Urinary bladder (tissue), 4 donors: ENCODE measurements around the gene GLTPD2. TPM values are rescaled to one million over a fixed set of nuclear protein-coding genes. Genes with fewer than 3 reads are reported as not detected.
"Not testable (repeated sequence)": the region's sequence is repeated elsewhere in the genome, so short reads cannot be mapped to it uniquely, and the experiment has no call there.

ENCODE experiments used
- DNase-seq: peaks from one replicate; pipeline ENCODE4 v3.0.0-alpha.2; 2015; ENCODE audit errors: extremely low spot score
- H3K27ac ChIP-seq: one replicate; pipeline ENCODE4 v1.5.1; 2013; ENCODE audit warnings: low read depth, mild to moderate bottlenecking, moderate library complexity
- H3K36me3 ChIP-seq: one replicate; pipeline ENCODE4 v1.6.1; 2013; ENCODE audit warnings: mild to moderate bottlenecking, moderate library complexity; ENCODE audit not compliant: insufficient read depth
- H3K4me1 ChIP-seq: one replicate; pipeline ENCODE4 v1.6.1; 2013; ENCODE audit warnings: mild to moderate bottlenecking, moderate library complexity; ENCODE audit not compliant: insufficient read depth
- H3K4me3 ChIP-seq: one replicate; pipeline ENCODE4 v1.5.1; 2013; ENCODE audit warnings: low read depth, low read length
- WGBS: extraction: QIAGEN DNeasy Blood & Tissue Kit; methylation state at CpG from one replicate; pipeline ENCODE4 v1.1.7; 2013; 5-methylcytosine and 5-hydroxymethylcytosine counted together
- polyA plus RNA-seq: library from polyadenylated mRNA; stranded (reverse); fragments of 200-250 nt; gene quantifications from one replicate; pipeline ENCODE4 v1.2.3, GENCODE V29; 2013
- total RNA-seq: library from RNA; depleted of rRNA; stranded (reverse); fragments of >200 nt; gene quantifications from one replicate; pipeline ENCODE4 v1.2.3, GENCODE V29; 2014
- donor health status: healthy with polysubstance abuse.
- donor health status: healthy.

The GLTPD2 gene
- total and polyA plus RNA-seq, 2 donors, result 0.10 TPM; not detected in 1

GRCh38 chr17:4807605-4808377 is 19.0 kb downstream of the GLTPD2 start:
- 29% methylated on average over 32 of the region's 32 CpGs for WGBS
- no peaks in the 10 kb centered on the region for H3K36me3 ChIP-seq
- no peak overlapping the region for H3K27ac ChIP-seq
- no peak for DNase-seq
- H3K4me3 ChIP-seq, result peak overlapping the region; percentile 95
- no peaks in the 10 kb centered on the region for H3K4me1 ChIP-seq

- Histone ChIP-seq H3K4me1 (no peaks in the 10 kb centered on the region), H3K27ac (no peak overlapping the region), H3K36me3 (no peaks in the 10 kb centered on the region), H3K4me3 (no peak overlapping the region)
- WGBS, result 57% methylated on average over 6 of the region's 6 CpGs
- no peak for DNase-seq
Observed at GRCh38 chr17:4808378-4808767, 19.6 kb downstream of the GLTPD2 start.

GRCh38 chr17:4810696-4811290 is 22.0 kb downstream of the GLTPD2 start:
- H3K27ac ChIP-seq, result no peak overlapping the region
- H3K4me1 ChIP-seq, result no peaks in the 10 kb centered on the region
- WGBS, result 62% methylated on average over 13 of the region's 13 CpGs
- H3K36me3 ChIP-seq, result peaks cover 1% of the 10 kb centered on the region
- no peak for DNase-seq
- H3K4me3 ChIP-seq, result no peak overlapping the region

GRCh38 chr17:4811471-4811870 is 22.7 kb downstream of the GLTPD2 start:
- Histone ChIP-seq H3K4me1 (no peaks in the 10 kb centered on the region), H3K4me3 (no peak overlapping the region), H3K27ac (no peak overlapping the region), H3K36me3 (peaks cover 1% of the 10 kb centered on the region)
- no peak for DNase-seq
- WGBS, result 90% methylated on average over 12 of the region's 12 CpGs

GRCh38 chr17:4812690-4813089 is 23.9 kb downstream of the GLTPD2 start:
- no peaks in the 10 kb centered on the region for H3K4me1 ChIP-seq
- peaks cover 1% of the 10 kb centered on the region for H3K36me3 ChIP-seq
- H3K4me3 ChIP-seq, result no peak overlapping the region
- 88% methylated on average over 7 of the region's 7 CpGs for WGBS
- DNase-seq, result no peak
- H3K27ac ChIP-seq, result no peak overlapping the region

- no peak overlapping the region for H3K27ac ChIP-seq
- no peak overlapping the region for H3K4me3 ChIP-seq
- H3K4me1 ChIP-seq, result no peaks in the 10 kb centered on the region
- WGBS, result 81% methylated on average over 7 of the region's 7 CpGs
- H3K36me3 ChIP-seq, result peaks cover 1% of the 10 kb centered on the region
- DNase-seq, result no peak
Observed at GRCh38 chr17:4815043-4815675, 26.4 kb downstream of the GLTPD2 start.

GRCh38 chr17:4816826-4817225 is 28.1 kb downstream of the GLTPD2 start:
- Histone ChIP-seq H3K27ac (no peak overlapping the region), H3K36me3 (peaks cover 1% of the 10 kb centered on the region), H3K4me3 (no peak overlapping the region), H3K4me1 (no peaks in the 10 kb centered on the region)
- DNase-seq, result no peak
- WGBS, result 96% methylated on average over 13 of the region's 13 CpGs

- H3K36me3 ChIP-seq, result peaks cover 1% of the 10 kb centered on the region
- no peak overlapping the region for H3K4me3 ChIP-seq
- 76% methylated on average over 12 of the region's 12 CpGs for WGBS
- no peaks in the 10 kb centered on the region for H3K4me1 ChIP-seq
- H3K27ac ChIP-seq, result no peak overlapping the region
- DNase-seq, result no peak
Observed at GRCh38 chr17:4818276-4818675, 29.5 kb downstream of the GLTPD2 start.

- H3K36me3 ChIP-seq, result peaks cover 3% of the 10 kb centered on the region
- 72% methylated on average over 3 of the region's 3 CpGs for WGBS
- no peak overlapping the region for H3K4me3 ChIP-seq
- no peak for DNase-seq
- H3K27ac ChIP-seq, result no peak overlapping the region
- no peaks in the 10 kb centered on the region for H3K4me1 ChIP-seq
Observed at GRCh38 chr17:4822835-4823234, 34.1 kb downstream of the GLTPD2 start.

GRCh38 chr17:4823373-4824089 is 34.8 kb downstream of the GLTPD2 start:
- Histone ChIP-seq H3K27ac (no peak overlapping the region), H3K4me1 (no peaks in the 10 kb centered on the region), H3K36me3 (peaks cover 3% of the 10 kb centered on the region), H3K4me3 (no peak overlapping the region)
- DNase-seq, result no peak
- 77% methylated on average over 12 of the region's 12 CpGs for WGBS

GRCh38 chr17:4827399-4827798 is 38.6 kb downstream of the GLTPD2 start:
- WGBS, result 65% methylated on average over 8 of the region's 8 CpGs
- Histone ChIP-seq H3K36me3 (peaks cover 3% of the 10 kb centered on the region), H3K27ac (no peak overlapping the region), H3K4me1 (no peaks in the 10 kb centered on the region), H3K4me3 (no peak overlapping the region)
- DNase-seq, result no peak

- H3K4me1 ChIP-seq, DNase-seq, H3K36me3 ChIP-seq, H3K27ac ChIP-seq: not testable (repeated sequence)
- peak overlapping the region; percentile 84 for H3K4me3 ChIP-seq
- 0% methylated on average over 10 of the region's 17 CpGs for WGBS
Observed at GRCh38 chr17:4832829-4833177, 44.0 kb downstream of the GLTPD2 start.

- DNase-seq, result peak; percentile 73
- under 1% methylated on average over 91 of the region's 91 CpGs for WGBS
- H3K36me3 ChIP-seq, result no peaks in the 10 kb centered on the region
- peaks cover 2% of the 10 kb centered on the region for H3K4me1 ChIP-seq
- peak within 1 kb of the TSS; percentile 84 for H3K4me3 ChIP-seq
- H3K27ac ChIP-seq, result peak within 1 kb of the TSS; percentile 75
Observed at GRCh38 chr17:4833178-4833940, 44.6 kb downstream of the GLTPD2 start, which contains the start of gene MINK1. MINK1 (plus strand) TSS chr17:4833340; CDS start chr17:4833584, 244 bp downstream.
